Kidney (tissue), 14 donors: Measurements from ENCODE around the gene CCT3. TPM values are rescaled to one million over a fixed set of nuclear protein-coding genes. Genes with fewer than 3 reads are reported as not detected.

Experiments used
- DNase-seq, 5 donors: peaks; one replicate each; pipeline ENCODE4 v3.0.0-alpha.2; 2013 to 2020
- FAIRE-seq: peaks from 2 replicates; lab custom pipeline; 2012; peaks lifted over from hg19 to GRCh38; lab: Jason Lieb, UNC
- H3K27ac ChIP-seq, 2 donors: one replicate each; pipeline ENCODE4 v1.7.0; 2013; ENCODE audit warnings: low read depth in 2 of 2, low read length in 2 of 2, inconsistent platforms in 1 of 2
- H3K27me3 ChIP-seq: one replicate; pipeline ENCODE4 v1.7.1; 2013; ENCODE audit warnings: low read length, inconsistent platforms; ENCODE audit not compliant: control insufficient read depth, insufficient read depth
- H3K36me3 ChIP-seq, 3 donors: one replicate each; pipeline versions ENCODE4 v1.7.0 to v1.7.1; 2013; ENCODE audit warnings: low read length in 3 of 3, control low read depth in 1 of 3, inconsistent platforms in 1 of 3; ENCODE audit not compliant: insufficient read depth in 3 of 3, control insufficient read depth in 2 of 3
- H3K4me1 ChIP-seq, 3 donors: one replicate each; pipeline versions ENCODE4 v1.7.0 to v1.7.1; 2013; ENCODE audit warnings: low read length in 3 of 3, inconsistent platforms in 1 of 3, low read depth in 1 of 3; ENCODE audit not compliant: control insufficient read depth in 2 of 3, insufficient read depth in 2 of 3
- H3K4me3 ChIP-seq, 3 donors: one replicate each; pipeline versions ENCODE4 v1.7.0 to v1.8.1; 2013; ENCODE audit warnings: low read length in 3 of 3, control low read depth in 1 of 3, inconsistent platforms in 1 of 3
- H3K9ac ChIP-seq, 3 donors: one replicate each; pipeline versions ENCODE4 v1.7.0 to v1.7.1; 2013; ENCODE audit warnings: low read length in 3 of 3, control low read depth in 1 of 3, inconsistent platforms in 1 of 3
- H3K9me3 ChIP-seq, 3 donors: one replicate each; pipeline versions ENCODE4 v1.7.0 to v1.7.1; 2013; ENCODE audit warnings: low read length in 3 of 3, control low read depth in 1 of 3, inconsistent platforms in 1 of 3; ENCODE audit not compliant: control insufficient read depth in 2 of 3, insufficient read depth in 1 of 3
- intact Hi-C: fragments of 100-400 bp; cut with DNase I; formaldehyde crosslinking; loops from one replicate; pipeline ENCODE4 v1.11.1; 2022
- polyA plus RNA-seq: library from polyadenylated mRNA; stranded (reverse); fragments of 350-450 nt; fragmentation: Illumina TruSeq; extraction: RNeasy Lipid Tissue Mini Kit (QIAGEN cat#74804); gene quantifications from one replicate; pipeline ENCODE4 v1.2.3, GENCODE V29; 2014; ENCODE audit warnings: low read depth, low replicate concordance; ENCODE audit not compliant: insufficient read depth
- total RNA-seq: library from RNA; stranded (reverse); fragmentation: NEBNext Ultra II Directional; extraction: Animal tissue kit (Norgen Biotek cat#: 25700); gene quantifications from one replicate; pipeline ENCODE4 v1.2.1, GENCODE V29; 2021
- TF ChIP-seq, protein P1 (sequence below): IDR thresholded peaks from 3 replicates; pipeline ENCODE4 v1.5.1; 2012; ENCODE audit warnings: mild to moderate bottlenecking, moderate library complexity, borderline replicate concordance; ENCODE audit not compliant: insufficient read depth; ENCODE audit errors: extremely low read depth
- donor health status: control.
- donor health status: control.
- donor health status: control.
- donor health status: control.
- donor health status: control.
- donor health status: DM: yes; HTN: yes; CAD: no.
- donor health status: Normal renal cell carcinoma (clear cell type).

CCT3 gene
- total and polyA plus RNA-seq, 2 donors from 2014 or later, result 149 to 181 TPM

- intact Hi-C loops, result no loop called here
- no peak for FAIRE-seq
Observed at GRCh38 chr1:156268336-156268735, 69.8 kb downstream of the CCT3 start.

GRCh38 chr1:156266051-156266450 lies 72.0 kb downstream of the CCT3 start:
- FAIRE-seq (no peak), DNase-seq (no peak)
- H3K9me3 ChIP-seq, result no peaks in the 10 kb centered on the region
- intact Hi-C loops, result no loop called here
- TF ChIP-seq, protein P1, sequence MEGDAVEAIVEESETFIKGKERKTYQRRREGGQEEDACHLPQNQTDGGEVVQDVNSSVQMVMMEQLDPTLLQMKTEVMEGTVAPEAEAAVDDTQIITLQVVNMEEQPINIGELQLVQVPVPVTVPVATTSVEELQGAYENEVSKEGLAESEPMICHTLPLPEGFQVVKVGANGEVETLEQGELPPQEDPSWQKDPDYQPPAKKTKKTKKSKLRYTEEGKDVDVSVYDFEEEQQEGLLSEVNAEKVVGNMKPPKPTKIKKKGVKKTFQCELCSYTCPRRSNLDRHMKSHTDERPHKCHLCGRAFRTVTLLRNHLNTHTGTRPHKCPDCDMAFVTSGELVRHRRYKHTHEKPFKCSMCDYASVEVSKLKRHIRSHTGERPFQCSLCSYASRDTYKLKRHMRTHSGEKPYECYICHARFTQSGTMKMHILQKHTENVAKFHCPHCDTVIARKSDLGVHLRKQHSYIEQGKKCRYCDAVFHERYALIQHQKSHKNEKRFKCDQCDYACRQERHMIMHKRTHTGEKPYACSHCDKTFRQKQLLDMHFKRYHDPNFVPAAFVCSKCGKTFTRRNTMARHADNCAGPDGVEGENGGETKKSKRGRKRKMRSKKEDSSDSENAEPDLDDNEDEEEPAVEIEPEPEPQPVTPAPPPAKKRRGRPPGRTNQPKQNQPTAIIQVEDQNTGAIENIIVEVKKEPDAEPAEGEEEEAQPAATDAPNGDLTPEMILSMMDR, result no peak
- H3K4me1 ChIP-seq, result no peaks in the 10 kb centered on the region
- no peaks in the 10 kb centered on the region for H3K27me3 ChIP-seq
- H3K9ac ChIP-seq, result no peak overlapping the region
- H3K27ac ChIP-seq, result no peak overlapping the region
- peaks cover 10 to 54% (median 54%) of the 10 kb centered on the region in 3 donors for H3K36me3 ChIP-seq
- no peak overlapping the region for H3K4me3 ChIP-seq

More at GRCh38 chr1:156268336-156268735, 69.8 kb downstream of the CCT3 start:
- no peaks in the 10 kb centered on the region for H3K4me1 ChIP-seq
- H3K9me3 ChIP-seq, result no peaks in the 10 kb centered on the region
- H3K4me3 ChIP-seq, result no peak overlapping the region
- H3K27ac ChIP-seq, result no peak overlapping the region
- H3K9ac ChIP-seq, result no peak overlapping the region
- H3K27me3 ChIP-seq, result no peaks in the 10 kb centered on the region
- DNase-seq, result no peak
- H3K36me3 ChIP-seq, result peaks cover 11 to 57% (median 53%) of the 10 kb centered on the region in 3 donors
- TF ChIP-seq, protein P1, result no peak

GRCh38 chr1:156263288-156263655 lies 74.8 kb downstream of the CCT3 start:
- Histone ChIP-seq H3K9me3 (no peaks in the 10 kb centered on the region), H3K4me3 (no peak overlapping the region), H3K9ac (no peak overlapping the region), H3K4me1 (no peaks in the 10 kb centered on the region), H3K27me3 (no peaks in the 10 kb centered on the region), H3K27ac (no peak overlapping the region), H3K36me3 (peaks cover 7 to 77% (median 63%) of the 10 kb centered on the region in 3 donors)
- intact Hi-C loops, result no loop called here
- TF ChIP-seq, protein P1, result no peak
- no peak for FAIRE-seq
- no peak for DNase-seq
